Measurements from ENCODE around the gene LDLRAD4. TPM values are rescaled to one million over a fixed set of nuclear protein-coding genes. Genes with fewer than 3 reads are reported as not detected.

Gene LDLRAD4
- total and polyA plus RNA-seq, 8 donors, result 2.0 to 47.9 (median 9.0) TPM

DNA sequence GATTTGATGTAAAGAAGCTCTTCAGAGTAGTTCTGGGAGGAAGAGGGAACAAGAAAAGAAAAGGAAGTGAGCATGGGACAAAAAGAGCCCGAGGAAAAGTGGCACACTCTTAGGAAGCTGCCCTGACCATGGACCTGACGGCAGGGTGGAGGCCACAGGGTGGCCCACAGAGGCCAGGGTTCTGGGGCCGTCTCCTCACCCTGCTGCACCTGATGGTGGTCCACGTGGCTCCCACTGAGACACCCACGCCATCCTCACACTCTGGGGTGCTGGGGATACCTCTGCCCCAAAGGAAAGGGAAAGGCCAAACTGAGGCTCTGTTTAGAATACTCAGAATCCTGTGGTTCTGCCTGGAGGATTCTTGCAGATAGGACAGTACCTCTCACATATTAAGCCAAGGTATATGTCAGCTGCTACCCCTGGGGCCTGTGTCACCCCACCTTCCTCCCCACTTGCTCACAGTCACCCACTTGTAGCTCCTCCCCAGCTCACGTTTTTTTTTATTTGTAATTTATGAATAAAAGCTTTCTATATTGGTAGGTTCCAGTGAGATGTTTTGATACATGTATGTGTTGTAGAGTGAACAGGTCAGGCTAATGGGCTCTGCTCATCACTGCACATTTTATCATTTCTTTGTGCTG, 171.1 kb downstream of the LDLRAD4 start:
- DNase-seq, result no peak
- Histone ChIP-seq H3K4me3 (no peak overlapping the region), H3K4me1 (peaks cover 5 to 16% (median 11%) of the 10 kb centered on the region in 4 donors), H3K27me3 (no peaks in the 10 kb centered on the region), H3K36me3 (peaks cover 0 to 13% (median 5%) of the 10 kb centered on the region in 4 donors), H3K27ac (no peak overlapping the region), H3K9me3 (no peaks in the 10 kb centered on the region)
- 70 to 81% (median 75%) methylated on average over 6 of the region's 6 CpGs for WGBS, 5 donors
- intact Hi-C loops (cut with DNase I; ENCODE audit: low total_unique reads), result loop anchor here (10.0 kb wide), 1 partner anchor 175 kb away; the partner anchor contains the start of gene LDLRAD4
- no peak for TF ChIP-seq POLR2AphosphoS5 (IDR thresholded peaks at IDR 0.05)
- TF ChIP-seq, protein P1, sequence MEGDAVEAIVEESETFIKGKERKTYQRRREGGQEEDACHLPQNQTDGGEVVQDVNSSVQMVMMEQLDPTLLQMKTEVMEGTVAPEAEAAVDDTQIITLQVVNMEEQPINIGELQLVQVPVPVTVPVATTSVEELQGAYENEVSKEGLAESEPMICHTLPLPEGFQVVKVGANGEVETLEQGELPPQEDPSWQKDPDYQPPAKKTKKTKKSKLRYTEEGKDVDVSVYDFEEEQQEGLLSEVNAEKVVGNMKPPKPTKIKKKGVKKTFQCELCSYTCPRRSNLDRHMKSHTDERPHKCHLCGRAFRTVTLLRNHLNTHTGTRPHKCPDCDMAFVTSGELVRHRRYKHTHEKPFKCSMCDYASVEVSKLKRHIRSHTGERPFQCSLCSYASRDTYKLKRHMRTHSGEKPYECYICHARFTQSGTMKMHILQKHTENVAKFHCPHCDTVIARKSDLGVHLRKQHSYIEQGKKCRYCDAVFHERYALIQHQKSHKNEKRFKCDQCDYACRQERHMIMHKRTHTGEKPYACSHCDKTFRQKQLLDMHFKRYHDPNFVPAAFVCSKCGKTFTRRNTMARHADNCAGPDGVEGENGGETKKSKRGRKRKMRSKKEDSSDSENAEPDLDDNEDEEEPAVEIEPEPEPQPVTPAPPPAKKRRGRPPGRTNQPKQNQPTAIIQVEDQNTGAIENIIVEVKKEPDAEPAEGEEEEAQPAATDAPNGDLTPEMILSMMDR (IDR thresholded peaks at IDR 0.05), result no peak

DNA sequence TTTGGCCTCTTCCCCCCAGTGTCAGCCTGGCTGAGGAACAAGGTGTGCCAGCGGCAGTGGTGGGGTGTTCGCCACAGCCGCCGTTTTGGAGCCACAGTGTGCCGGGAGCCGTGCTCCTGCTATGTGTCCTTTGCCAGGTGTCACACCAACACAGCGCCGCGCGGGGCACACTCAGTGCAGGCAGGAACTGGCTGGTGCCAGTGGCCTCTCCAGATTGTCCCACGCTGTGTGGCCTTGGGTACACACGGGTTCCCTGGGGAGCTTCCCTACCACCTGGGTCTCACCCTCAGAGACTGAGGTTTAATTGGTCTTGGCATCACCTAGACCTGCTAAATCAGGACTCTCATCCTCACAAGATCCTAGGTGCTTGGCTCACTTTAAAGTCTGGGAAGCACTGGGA, 171.6 kb downstream of the LDLRAD4 start:
- Histone ChIP-seq H3K27me3 (no peaks in the 10 kb centered on the region), H3K27ac (no peak overlapping the region), H3K4me1 (peaks cover 5 to 16% (median 11%) of the 10 kb centered on the region in 4 donors), H3K4me3 (no peak overlapping the region), H3K9me3 (no peaks in the 10 kb centered on the region), H3K36me3 (peaks cover 0 to 13% (median 5%) of the 10 kb centered on the region in 4 donors)
- intact Hi-C loops (cut with DNase I; ENCODE audit: low total_unique reads), result no loop called here
- TF ChIP-seq EP300 (IDR thresholded peaks at IDR 0.05) (no peak), POLR2AphosphoS5 (IDR thresholded peaks at IDR 0.05) (no peak), POLR2A (IDR thresholded peaks at IDR 0.05) (no peak)
- 91 to 97% (median 96%) methylated on average over 12 of the region's 12 CpGs for WGBS, 5 donors
- DNase-seq, result no peak

DNA sequence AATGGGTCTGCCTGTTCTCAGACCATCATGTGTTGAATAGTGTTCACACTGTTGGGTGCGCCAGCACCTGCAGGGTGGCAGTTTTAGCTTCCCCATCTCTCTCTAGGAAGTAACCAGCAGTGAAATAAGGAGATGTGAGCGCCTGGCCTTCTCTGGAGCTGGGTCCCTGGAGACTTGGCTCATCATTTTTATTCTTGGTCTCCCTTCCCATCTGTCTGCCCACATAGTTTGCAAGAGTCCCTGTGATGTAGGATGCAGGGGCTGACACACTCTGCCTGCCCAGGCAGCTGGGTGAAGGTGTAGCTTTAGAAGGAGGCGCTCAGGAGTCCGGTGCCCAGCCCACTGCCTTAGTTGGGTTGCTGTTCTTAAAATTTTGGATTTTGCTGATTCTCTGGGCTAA, 172.2 kb downstream of the LDLRAD4 start:
- WGBS, 5 donors, result 83 to 97% (median 93%) methylated on average over 4 of the region's 4 CpGs
- H3K4me1 ChIP-seq, result peaks cover 5 to 16% (median 11%) of the 10 kb centered on the region in 4 donors
- no peak for DNase-seq
- TF ChIP-seq EP300 (IDR thresholded peaks at IDR 0.05), result no peak
- TF ChIP-seq, protein P1 (IDR thresholded peaks at IDR 0.05), result no peak
- peaks cover 0 to 13% (median 5%) of the 10 kb centered on the region in 4 donors for H3K36me3 ChIP-seq
- H3K4me3 ChIP-seq, result no peak overlapping the region
- H3K27me3 ChIP-seq, result no peaks in the 10 kb centered on the region
- intact Hi-C loops (cut with DNase I; ENCODE audit: low total_unique reads), result no loop called here
- no peaks in the 10 kb centered on the region for H3K9me3 ChIP-seq
- no peak overlapping the region for H3K27ac ChIP-seq

DNA sequence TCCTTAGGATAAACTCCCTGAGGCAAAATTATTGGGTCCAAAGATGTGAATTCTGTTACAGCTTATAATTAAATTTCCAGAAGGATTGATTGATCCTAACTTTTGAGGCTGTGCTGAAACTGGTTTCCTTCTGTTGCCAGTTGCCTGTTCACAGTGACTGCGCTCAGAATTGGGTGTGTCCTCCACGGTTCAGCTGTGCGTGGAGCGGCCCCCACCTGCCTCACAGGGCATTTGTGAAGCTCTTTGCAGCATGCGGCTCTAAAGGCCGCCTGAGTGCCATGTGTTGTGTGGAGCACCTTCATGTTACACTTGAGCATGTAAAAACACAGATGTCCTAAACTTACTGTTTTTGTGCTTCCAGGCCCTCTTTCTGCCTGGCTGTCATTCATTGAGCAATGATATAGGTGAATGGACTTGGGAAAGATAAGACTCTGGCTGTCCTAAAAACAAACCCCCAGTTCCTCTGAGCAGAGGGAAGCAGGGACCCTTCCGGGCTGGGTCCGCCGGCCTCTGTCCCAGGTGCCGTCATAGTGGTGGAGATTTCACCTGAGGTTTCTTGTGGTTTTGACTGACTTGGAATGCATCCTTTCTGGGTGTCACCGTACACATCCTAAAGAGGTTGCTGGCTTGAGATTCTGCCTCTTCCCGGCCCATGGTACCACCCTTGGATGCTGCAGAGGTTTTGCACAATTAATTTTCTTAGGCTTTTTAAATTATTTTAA, 173.6 kb downstream of the LDLRAD4 start:
- no peaks in the 10 kb centered on the region for H3K27me3 ChIP-seq
- intact Hi-C loops (cut with DNase I; ENCODE audit: low total_unique reads), result no loop called here
- H3K4me1 ChIP-seq, result peaks cover 5 to 16% (median 11%) of the 10 kb centered on the region in 4 donors
- H3K36me3 ChIP-seq, result peaks cover 0 to 14% (median 5%) of the 10 kb centered on the region in 4 donors
- H3K4me3 ChIP-seq, result no peak overlapping the region
- DNase-seq, result no peak
- TF ChIP-seq, protein P1 (IDR thresholded peaks at IDR 0.05), result no peak
- TF ChIP-seq POLR2AphosphoS5 (IDR thresholded peaks at IDR 0.05), result no peak
- no peak for TF ChIP-seq POLR2A (IDR thresholded peaks at IDR 0.05)
- no peak for TF ChIP-seq EP300 (IDR thresholded peaks at IDR 0.05)
- H3K27ac ChIP-seq, result no peak overlapping the region
- WGBS, 5 donors, result 78 to 93% (median 83%) methylated on average over 12 of the region's 12 CpGs
- H3K9me3 ChIP-seq, result no peaks in the 10 kb centered on the region

All from stomach (tissue), 9 donors.